LoVo (cell line): ENCODE data around the gene GRIK4.

Experiments
- DNase-seq: peaks from one replicate; pipeline ENCODE4 v3.0.0-alpha.2; 2016; ENCODE audit warnings: low spot score

The GRIK4 gene

DNA sequence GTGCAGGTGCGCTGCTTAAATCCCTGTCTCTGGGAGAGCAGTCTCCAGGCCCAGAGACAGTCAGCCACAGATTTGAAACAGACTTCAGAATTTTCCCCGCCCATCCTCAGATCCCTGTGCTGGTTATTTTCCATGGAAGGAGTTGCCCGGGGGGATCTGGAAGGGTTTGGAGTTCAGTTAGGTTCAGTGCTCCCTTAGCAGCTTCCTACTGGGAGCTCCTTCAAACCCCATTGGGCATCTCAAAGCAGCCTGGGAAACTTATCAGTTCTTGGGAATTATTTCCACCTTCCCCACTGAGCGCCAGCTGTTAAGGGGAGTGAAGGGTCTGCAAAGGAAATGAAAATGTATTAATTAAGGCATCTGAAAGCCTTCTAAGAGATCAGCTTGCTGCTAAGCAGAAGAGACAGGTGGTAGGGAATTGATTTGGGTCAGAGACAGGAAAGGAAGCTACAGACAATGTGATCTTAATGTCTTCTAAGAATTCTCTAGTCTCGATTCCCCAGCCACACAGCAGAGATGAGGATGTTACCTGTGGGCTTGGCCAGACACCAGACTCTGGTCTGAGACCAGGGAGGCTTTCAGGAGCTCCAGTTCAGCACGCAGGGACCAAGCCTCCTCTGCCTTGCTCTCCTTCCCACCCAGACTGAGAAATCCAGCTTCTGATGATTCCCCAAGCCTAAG lies 406.2 kb downstream of the GRIK4 start:
- DNase-seq, result no peak

DNA sequence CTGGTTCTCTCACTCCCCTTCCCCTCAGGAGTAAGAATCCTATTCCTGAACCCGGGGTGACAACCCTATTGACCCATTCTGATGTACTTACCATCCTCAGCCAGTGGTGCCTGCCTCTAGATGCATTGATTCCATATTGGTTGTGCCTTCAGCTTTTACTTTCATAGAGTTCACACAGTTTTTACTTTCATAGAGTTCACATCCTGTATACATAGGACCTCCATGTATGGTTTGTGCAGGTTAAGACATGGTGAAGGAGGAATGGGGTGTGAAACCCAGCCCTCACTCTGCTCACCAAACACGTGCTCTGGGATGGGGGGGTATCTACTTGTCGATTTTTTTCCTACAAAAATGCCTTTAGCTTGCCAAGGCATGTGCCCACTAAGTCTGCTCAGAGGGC lies 406.7 kb downstream of the GRIK4 start:
- no peak for DNase-seq

DNA sequence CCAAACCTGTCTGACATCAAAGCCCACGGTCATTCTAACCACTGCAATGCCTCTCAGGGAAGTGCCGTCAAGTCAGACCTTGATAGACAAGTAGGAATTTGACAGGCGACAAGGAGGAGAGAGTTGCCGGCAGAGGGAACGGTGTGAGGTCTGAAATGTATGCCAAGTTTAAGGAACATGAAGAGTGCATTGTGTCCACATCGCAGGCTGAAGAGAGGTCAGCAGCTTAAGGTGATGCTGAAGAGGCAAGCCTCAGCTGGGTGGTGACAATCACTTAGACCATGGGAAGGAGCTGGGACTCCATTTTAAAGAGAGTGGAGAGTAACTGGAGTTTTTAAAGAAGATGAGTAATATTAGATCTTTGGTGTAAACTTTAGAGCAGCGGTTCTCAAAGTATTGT lies 407.5 kb downstream of the GRIK4 start:
- no peak for DNase-seq

DNA sequence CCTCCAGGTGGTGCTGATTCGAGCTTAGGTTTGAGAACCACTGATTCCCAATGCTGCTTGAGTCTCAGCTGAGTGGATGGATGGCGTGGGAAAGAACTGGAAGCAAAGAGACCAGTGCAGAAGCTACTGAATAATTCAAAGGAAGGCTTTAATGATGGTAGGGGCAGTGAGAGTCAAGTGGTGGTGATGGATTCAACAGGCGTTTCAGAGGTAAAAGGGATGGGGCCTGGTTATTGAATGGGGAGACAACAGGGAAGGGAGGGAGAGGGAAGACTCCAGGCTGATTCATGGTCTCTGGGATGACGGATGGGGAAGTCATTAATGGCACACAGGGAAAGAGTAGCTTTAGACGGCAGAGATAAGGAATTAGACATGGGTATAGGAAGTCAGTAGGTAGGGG lies 408.0 kb downstream of the GRIK4 start:
- no peak for DNase-seq

DNA sequence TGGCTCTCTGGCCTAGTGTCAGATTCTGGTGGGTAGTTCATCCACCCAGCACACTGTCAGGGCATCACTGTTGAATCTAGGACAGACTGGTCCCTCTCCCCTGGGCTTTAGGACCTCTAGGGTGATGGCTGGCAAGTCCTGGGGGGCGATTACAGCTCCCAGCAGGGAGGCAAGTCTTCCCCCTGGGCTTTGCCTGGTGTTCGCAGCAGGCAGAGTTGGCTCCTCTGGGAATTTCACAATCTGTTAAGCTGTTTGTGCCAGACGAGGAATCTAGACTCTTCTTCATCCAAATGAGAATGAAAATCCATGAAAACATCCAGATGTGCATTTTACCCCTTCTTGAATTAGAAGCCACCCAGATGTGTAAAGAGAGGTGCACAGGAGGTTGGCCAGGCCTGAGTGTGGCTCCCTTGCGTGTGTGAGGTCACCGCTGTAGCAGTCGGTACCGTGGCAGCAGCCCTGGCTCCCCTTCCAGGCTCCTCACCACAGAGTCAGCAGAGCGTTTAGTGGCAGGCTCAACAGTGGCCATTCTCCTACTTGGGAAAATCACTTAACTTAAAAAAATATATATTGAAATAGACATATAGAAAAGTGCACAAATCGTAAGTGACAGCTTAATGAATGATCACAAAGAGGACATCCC lies 412.4 kb downstream of the GRIK4 start:
- DNase-seq, result no peak

DNA sequence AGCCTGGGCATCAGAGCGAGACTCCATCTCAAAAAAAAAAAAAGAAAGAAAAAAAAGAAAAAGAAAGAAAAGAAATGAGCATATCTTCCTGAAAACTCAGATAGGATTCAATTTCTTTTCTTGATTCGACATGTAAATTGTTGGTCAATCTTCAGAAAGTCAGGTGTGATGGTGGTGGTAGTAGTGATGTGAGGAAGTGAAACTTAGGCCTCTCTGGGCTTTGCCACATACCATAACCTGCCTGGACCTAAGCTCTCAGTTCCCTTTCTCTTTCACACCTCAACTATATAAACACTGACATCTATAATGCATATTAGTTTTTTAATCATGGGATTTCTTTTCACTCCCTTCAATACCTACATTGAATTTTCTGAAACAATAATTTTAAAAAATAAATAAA lies 414.4 kb downstream of the GRIK4 start:
- no peak for DNase-seq

DNA sequence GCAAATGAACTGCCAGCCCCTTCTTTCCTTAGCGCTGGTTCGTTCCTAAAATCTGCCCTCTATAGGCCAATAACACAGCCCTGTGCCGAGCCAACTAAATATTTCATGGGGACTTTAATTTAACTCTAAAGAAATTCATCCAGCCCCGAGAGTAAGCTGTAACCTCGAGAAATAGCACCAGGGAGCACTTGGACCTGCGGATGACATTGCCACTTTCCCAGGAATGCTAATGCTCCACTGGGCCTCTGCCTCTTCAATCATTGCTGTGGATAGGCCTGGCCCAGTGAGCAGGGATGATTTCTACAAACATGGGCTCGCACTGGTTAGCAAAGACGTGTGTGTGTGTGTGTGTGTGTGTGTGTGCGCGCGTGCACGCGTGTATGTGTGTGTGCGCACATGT lies 417.1 kb downstream of the GRIK4 start:
- no peak for DNase-seq

DNA sequence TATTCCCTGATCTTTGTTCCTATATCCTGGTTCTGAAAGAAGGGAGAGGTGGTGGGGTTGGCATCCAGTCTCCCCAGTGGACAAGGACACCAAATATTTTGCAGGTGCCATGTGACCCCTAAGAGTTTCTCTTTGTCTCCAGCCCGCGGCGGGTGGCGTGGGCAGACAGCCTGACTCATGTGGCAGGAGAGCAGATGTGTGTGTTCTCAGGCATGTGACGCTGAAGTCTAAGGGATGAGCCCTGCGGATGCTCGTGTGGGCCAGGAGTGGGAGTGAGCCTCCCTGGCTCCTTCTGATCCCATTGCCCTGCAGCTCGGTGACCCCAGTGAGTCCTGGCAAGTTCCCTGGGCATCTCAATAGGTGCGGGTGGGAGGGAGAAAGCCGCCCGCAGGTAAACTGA lies 417.5 kb downstream of the GRIK4 start:
- DNase-seq, result no peak

DNA sequence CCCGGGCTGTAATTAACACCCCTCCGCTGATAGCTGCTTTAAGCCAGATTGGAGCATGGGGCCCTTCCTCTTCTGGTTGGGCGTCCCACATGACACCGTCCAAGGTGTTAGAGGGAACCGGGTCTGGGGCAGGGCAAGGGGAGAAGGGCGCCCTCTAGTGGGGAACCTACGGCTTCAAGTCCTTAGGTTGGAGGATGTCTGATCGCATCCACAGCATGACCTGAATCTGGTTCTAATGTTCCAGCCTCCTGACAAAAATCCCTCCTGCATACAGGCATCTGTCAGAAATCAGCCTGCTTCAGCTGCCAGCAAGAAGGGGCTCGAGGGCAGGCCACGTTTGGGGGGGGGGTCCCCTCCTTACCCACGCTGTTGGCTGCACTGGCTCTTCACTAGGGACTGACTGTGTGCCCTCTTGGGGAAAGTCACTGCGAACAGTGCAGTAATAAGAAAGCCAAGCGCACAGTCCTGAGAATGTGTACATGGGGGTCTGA lies 418.2 kb downstream of the GRIK4 start:
- peak; percentile 28 for DNase-seq

DNA sequence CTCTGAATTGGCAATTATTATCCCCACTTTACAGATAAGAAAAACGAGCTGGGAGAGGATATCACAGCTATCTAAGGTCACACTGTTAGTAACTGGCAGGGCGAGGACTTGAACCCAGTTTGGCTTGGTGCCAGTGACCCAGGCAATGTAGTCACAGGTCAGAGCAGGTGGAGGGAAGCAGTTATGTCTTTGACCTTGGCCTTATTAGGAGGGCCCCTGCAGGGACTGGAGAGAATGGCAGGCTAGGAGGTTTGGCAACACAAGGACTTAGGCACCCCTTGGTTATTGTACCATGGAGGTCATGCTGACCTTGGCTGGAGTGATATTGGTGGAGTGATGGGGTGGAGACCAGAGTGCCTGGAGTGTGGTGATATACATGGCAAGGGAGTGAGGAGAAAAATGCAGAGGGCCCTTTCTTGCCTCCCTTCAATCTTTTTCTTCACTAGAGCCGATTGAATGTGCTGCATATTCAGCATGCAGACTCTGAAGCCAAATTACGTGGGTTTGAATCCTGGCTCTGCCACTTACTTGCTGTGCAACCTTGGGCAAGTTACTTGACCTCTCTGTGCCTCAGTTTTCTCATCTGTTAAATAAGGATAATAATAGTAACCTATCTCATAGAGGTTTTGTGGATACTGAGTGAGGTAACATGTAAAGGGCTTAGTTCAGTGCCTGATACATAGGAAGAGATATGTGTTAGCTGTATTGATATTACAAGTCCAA lies 419.7 kb downstream of the GRIK4 start:
- no peak for DNase-seq

DNA sequence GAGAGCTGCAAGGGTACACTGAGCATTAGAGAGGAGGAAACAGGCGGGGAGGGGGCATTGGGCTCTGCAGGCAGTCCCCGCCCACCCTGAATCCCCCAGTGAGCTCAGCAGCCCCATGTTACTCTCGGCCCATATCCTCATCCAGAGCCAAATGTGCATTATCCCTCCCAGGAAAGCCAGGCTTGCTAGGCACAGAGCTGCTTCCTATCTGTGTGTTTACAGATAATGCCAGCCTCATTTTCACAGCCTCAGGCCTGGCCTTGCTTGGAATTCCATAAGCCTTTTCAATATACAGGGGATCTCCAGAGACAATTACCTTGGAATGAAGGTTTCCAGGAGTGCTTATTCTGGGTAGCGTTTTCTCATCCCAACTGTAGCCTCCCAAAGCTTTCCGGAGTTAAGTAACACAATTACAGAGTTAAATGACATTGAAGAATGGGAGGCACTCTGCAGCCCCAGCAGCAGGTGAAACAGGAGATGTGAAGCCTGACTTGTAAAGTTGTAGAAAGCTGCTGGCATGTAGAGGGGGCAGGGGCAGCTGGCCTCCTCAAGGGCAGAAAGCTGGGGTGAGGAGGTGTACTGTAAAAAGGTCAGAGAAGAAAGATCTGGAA lies 420.9 kb downstream of the GRIK4 start:
- DNase-seq, result no peak

DNA sequence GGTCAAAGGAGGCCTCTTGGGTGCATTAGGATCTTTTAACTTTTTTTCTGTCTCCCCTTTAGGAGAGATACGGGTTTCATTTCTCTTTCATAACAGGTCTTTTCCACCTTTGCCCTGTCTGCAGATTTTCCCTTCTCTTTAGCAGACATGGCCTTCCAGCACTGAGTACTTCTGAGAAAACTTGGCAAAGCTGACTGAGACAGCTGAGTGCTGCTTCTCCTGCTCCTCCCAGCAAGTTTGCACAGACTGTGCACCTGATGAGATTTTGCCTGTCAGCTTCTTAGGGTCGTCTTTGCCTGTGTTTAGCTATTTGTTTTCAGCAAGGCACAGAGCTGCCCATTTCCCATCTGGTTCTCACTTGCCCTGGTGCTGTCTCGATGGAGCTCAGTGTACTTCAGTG lies 424.8 kb downstream of the GRIK4 start:
- no peak for DNase-seq

DNA sequence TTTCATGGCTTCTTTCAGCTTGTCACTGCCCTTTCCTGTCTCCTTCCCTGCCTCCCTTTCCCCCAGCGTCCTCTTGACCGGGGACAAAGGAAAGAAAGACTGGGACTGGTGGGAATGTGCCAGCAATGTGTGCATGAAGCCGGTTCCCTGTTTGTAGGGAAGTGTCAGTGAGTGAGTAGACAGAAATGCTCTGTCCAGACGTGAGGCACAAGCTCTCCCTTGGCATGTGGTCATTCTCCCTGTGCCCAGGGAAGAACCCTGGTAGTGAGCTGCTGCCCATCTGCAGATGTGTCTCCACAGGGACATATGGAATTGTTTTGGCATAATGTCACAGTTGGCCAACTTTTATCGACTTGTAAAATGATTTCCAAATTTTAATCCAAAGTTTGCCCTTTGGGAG lies 426.0 kb downstream of the GRIK4 start:
- DNase-seq, result no peak

DNA sequence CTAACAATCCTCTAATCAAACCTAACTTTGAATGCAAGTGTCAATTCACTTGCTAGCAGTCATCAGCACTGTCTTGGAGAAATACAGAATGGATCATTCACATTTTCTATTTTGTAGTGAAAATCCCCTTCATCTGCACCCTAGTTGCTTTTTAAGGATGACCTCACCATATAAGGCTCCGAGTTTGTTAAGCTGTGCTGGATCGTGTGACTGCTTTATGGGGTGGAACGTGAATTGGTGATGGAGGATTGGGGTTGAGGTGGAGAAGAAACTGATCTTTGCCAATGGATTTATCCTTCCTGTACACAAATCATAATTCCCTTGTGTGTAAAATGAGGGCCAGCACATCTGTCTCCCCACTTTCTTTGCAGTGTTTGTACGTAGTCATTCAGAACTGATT lies 426.7 kb downstream of the GRIK4 start:
- DNase-seq, result no peak

DNA sequence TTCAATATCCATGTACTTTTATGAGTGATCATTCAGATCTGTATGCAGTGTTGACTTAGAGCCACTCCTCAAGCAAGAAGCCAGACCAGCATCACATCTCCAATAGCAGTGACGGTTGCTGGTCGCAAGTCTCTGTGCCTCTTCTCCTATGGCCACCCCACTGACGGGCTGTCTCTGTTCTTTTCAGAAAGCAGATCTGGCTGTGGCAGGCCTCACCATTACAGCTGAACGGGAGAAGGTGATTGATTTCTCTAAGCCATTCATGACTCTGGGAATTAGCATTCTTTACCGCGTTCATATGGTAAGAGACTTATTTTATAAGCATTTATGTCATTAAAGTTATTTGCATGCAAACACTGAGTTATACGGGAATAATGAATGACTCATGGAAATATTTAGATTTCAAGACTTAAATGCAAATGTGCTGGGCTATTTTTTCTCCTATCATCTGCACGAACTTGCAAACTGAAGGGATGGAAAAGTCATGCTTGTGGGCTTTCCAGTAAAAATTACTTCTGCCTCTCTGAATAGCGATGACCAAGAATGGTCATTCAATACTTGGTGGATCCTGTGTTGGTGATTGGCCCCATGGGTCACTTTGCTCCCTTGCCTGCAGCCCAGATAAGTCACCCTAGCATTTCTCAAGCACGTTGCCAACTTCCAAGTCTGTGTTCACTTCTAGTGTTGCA lies 428.8 kb downstream of the GRIK4 start:
- DNase-seq, result no peak

DNA sequence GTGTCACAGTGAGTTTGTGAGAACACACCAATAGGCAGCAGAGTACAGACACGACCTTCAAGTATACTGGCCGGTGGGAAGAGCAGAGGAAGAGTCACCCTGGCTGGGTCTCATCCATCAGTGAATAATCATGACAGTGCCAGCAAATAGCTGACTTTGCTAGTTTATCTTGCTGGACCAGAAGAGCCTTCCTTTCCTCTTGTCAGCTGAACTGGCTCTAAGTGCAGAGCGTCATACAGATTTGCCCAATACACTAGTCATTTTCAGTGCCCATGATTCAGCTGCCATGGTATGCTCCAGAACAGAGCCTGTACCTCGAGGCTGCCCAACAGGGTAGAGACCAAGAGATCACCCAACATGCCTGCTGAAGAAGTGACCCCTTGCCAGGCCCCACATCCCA lies 429.5 kb downstream of the GRIK4 start:
- no peak for DNase-seq

DNA sequence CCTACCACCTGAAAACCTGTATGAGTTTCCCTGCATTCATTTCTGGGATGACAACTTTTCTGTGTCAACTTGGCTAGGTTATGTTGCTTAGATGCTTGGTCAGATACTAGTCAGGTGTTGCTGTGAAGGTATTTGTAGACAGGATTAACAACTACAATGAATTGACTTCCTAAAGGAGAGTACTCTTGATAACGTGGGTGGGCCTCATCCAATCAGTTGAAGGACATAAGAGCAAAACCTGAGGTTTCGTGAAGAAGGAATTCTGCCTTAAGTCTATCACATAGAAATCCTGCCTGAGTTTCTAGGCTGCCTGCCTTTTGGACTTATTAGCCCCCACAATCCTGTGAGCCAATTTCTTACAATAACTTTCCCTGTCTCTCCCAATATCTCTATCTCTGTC lies 431.2 kb downstream of the GRIK4 start:
- no peak for DNase-seq

DNA sequence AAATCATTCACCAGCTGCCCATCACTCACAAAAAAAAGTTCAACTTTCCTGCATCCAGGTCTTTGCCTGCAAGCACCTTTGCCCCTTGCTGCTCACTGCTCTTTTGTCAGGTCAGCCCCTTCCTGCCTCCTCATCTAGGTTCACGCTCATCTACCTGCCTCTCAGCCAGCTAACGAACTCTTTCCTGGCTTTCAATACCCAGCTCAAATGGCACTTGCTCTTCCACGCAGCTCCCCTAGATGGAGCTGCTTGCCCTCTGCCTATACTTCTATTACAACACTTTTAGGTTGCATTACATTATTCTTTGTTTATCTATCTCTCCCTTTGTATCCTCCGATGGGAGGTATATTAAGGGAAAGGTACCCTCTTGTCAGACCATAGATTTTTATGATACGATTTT lies 433.5 kb downstream of the GRIK4 start:
- DNase-seq, result no peak

DNA sequence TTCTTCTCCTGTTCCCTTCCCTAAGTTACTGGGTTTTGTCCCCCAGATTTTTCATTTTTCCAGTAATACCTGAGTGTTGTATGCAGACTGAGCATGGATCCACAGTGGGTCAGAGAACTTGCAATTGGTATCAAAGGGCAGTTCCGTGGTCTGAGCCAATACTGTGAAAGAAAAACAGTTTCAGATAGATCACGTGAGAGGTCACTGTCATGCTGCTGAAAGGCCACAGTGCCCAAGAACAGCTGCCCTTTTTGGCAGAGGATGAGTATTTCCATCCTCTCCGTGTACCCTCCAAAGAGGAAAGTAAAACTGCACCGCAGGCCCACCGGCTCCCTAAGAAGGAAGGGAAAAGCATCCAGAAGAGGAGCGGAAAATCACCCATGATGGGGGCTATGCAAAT lies 439.3 kb downstream of the GRIK4 start:
- no peak for DNase-seq

DNA sequence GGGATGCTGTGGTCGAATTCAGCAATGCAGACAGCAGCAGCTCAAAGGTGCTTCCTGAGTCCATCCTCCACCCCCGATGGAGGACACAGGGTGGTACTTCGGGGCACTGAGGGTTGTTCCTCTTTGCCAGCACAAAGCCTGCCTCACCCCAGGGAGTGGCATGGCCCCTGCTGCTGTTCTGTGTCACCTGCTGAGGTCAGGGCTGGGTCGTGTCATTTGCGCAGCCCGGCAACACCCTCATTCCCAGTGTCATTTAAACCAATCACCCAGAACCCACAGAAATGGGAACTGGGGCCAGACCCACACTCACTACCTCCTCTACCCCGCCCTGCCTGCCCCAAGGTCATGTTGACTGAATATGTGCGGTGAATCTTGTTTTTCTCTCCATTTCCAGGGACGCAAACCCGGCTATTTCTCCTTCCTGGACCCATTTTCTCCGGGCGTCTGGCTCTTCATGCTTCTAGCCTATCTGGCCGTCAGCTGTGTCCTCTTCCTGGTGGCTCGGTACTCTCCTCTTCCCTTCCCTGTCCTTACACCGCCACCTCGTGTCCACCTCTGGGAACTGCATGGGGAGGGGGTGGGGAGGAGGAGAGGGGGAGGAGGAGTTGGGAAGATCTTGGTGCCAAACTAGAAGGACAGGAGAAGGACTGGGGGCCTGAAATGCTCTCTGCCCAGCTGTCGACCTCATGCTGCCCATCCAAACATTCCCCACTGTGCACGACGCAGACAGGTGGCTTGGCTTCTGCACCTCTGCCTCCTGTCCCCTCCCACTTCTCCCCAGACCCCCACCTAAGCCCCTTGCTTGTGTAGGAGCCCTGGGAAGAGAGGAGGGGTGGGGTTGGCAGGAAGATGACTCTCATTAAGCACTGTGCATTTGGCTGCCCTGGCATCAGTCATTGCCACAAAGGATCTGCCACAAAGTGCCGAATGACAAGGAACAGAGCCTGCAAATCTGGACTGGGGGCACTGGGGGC lies 441.2 kb downstream of the GRIK4 start:
- peak; percentile 55 for DNase-seq

DNA sequence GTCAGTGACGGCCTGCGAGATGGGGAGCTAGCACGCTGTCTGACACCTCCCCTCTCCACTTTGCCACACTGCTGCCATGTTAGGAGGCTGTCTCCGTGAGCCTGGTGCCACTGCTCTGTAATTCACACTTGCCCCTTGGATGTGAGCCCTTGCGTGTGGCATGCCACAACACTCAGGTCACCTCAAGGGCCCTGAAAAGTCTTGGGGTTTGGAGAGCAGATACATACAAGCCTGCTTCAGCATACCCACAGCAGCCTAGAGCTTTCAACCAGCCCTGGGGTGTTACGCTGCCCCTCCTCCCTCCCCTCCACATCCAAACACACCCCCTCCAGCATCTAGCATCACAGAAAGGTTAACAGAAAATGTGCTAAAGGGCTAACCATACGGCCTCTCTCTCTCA lies 442.8 kb downstream of the GRIK4 start:
- DNase-seq, result no peak
